GM18499 (cell line): ENCODE measurements around the gene PLCD1.

ENCODE experiments used
- ATAC-seq: cut with Tn5 transposase; IDR thresholded peaks from one replicate; pipeline ENCODE4 v1.9.1; 2021; ENCODE audit warnings: moderate number of reproducible peaks; ENCODE audit not compliant: insufficient read depth, unreplicated experiment

PLCD1 gene

DNA sequence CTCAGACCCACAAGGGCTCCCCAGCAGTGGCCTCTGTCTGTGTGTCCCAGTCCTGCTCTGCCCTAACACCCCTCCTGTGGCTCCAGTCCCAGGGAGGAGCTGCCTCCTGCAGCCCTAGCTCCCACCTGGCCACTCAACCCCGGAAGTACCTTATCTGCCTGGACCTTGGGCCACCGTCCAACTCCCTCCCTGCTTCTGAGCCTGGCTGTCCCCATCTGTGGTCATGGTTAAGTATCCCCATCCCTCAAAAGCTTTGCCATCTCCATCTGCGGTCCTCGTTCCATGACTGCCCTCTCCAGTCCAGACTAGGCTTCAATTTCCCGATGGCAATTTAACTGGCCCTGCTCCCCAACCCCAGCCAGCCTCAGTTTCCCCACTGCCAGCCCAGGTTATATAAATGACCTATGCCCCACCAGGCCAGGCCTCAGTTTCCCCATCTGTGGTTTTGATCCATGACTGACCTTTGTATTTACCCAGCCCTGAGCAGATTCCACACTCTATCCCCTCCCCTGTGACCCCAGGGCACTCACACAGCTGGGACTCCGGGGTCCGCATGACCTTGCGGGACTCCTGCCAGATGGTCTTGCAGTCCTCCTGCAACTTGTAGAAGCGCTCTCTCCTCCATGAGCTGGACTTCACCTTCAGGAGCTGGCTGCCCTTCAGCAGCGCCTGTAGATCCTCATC, 9.6 kb downstream of the PLCD1 start:
- no peak for ATAC-seq

DNA sequence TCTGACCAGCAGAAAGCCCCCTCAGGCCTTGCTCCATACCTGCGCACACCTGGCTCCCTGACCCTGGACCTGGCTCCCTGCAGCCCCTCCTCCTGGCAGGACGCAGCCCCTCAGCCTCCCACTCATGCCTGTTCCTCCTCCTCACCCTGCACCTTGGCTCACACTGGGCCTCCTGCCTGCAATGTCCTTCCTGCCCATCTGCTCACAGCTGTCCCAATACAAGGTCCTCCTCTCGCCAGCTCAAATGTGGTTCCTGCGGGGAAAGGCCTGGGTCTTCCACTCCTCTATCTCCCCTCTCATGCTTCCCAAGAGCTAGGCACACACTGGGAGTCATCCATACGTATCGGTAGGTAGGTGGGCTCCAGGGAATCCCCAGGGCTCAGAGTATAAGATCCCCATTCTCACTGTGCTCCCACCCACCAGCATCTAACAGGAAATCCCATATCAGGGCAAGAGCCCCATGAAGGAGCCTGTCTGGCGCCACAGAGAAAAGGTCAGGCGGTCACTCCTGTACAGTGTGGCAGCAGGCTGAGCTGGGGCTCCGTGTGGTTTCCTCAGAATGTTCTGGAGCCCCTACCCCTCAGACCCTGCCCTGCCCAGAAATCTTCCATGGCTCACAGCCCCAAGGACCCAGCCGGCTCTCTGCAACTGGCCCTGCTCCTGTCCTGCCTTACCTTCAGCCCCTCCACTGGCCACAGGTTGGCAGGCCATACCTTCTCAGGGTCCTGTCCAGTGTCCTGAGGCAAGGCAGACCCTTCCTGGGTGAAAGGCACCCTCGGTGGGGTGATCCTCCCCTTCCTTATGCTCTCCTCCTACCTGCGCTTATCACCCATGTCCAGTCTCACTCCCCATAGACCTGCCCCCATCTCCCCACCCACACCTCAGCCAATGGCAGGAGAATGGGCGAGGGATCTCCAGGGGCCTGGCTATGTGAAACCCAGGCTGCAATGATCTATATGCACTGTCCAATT, 10.9 kb downstream of the PLCD1 start:
- no peak for ATAC-seq

DNA sequence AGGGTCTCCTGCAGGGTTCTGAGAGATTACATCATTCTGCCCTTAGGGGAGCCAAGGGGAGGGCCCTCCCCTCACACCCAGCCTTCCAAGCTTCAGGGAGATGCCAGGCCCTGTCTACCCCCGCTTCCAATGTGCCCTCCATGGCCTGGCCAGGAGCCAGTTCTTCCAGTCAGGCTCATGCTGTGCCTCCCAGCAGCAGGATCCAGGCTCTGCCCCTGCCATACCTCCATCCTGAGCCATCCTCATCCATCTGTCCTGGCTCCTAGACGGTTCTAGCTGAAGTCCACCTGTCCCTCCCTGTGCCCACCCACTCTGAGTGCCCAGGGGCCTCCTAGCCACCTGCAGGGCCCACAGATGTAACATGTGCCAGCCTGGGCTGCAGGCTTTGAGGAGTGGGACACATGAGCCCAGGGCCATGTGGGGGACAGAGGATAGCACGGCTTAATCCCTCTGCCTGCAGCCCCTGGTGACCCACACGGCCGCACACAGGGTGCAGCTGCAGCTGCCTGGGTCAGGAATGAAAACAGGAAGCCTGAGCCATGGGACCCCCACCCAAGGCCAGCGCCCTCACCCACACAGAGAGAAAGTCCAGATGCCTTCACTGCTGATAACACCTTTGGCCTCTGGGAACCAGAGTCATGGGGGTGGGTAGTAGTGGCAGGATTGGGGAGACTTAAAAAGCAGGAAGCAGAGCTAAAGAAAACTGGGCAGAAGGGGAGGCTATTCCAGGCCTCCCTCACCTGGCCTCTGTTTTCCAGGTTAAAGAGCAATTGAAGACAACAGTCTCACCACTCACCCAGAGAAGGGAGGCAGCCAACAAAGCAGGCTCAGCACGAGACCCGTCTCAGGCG, 11.8 kb downstream of the PLCD1 start:
- ATAC-seq, result no peak

DNA sequence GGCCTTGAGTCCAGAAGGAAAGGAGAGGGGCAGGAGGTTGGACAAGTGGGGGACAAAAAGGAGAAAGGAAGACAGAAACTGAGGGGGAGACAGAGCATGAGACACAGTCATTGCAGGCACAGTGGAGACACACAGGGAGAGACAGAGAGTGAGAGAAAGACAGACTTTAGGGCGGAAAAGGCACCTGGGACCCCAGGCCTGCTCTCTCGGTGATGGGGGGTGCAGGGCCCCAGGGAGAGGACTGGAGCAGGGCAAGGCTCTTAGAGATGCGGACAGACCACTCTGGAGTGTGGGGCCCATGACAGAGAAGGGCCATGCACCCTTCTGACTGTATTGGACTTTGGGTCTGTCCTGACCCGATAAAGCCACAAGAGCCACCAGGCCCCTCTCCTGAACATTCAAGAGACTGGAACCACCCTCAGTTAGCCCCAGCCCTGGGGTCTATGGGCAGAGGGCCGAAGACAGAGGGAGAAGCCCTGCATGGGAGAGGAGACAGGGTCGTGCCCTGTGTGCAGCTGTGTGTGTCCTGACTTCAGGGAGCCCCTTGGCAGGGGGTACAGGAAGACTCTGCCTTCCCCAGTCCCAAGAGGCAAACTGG, 12.5 kb downstream of the PLCD1 start:
- no peak for ATAC-seq

DNA sequence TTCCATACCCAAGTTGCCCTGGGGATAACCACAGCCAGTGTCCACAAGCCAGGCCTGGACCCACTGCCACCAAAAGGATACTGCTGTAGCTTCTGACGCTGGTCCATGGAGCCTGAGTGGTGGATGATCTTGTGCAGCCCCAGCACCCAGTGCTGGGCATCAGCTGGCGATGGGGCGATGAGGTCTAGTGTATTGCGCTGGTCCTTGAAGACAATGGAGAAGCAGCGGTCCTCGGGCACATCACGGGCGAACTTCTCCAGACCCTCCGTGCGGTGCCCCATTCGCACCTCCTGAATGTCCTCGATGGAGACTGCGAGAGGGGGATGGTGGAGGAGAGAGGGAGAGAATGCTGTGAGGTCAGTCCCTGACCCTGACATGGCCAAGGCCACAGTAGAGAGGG, 13.0 kb downstream of the PLCD1 start:
- ATAC-seq, result no peak

DNA sequence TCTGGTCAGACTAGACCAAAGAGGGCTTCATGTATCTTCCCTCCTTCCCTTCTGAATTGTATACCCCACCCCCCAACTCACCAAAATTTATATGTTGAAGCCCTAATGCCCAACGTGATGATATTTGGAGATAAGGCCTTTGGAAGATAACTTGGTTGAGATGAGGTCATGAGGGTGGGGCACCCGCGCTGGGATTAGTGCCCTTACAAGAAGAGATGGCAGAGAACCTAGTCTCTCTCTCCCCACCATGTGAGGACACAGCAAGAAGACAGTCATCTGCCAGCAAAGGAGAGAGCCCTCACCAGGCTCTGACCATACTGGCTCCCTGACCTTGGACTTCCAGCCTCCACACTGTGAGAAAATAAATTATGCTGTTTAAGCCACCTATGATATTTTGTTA, 13.5 kb downstream of the PLCD1 start:
- no peak for ATAC-seq

DNA sequence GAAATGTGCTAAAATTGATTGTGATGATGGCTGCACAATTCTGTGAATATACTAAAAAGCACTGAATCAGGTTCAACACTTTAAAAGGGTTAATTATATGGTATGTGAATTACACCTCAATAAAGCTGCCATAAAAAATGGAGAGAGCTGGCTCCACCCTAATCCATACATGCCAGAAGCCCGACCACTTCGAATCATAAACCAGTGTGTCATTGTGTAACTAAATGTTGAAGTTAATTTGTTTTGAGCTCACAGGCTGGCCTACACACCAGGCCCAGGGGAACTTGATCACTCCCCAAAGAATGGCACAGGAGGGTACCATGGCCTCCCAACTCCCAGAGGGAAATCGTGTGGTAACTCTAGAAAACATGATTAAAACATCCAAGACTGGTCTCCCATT, 14.0 kb downstream of the PLCD1 start:
- no peak for ATAC-seq

DNA sequence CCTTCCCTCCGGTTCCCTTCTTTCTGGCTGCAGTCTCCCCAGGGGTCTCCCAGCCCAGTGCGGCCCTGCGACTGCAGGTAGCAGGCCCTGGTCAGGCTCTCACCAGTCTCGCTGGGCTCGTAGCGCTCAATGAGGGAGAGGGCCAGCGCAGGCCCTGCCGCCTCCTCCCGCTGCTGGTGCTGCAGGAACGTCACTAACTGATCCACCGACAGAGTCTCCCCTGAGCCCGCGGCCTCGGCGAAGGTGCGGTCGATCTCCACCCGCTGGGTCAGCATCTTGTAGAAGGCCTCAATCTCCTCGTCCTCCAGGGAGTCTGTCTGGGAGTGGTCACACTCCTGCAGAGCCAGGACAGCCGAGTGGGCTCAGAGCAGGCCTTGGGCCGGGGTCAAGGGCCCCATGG, 18.3 kb downstream of the PLCD1 start:
- ATAC-seq, result no peak

DNA sequence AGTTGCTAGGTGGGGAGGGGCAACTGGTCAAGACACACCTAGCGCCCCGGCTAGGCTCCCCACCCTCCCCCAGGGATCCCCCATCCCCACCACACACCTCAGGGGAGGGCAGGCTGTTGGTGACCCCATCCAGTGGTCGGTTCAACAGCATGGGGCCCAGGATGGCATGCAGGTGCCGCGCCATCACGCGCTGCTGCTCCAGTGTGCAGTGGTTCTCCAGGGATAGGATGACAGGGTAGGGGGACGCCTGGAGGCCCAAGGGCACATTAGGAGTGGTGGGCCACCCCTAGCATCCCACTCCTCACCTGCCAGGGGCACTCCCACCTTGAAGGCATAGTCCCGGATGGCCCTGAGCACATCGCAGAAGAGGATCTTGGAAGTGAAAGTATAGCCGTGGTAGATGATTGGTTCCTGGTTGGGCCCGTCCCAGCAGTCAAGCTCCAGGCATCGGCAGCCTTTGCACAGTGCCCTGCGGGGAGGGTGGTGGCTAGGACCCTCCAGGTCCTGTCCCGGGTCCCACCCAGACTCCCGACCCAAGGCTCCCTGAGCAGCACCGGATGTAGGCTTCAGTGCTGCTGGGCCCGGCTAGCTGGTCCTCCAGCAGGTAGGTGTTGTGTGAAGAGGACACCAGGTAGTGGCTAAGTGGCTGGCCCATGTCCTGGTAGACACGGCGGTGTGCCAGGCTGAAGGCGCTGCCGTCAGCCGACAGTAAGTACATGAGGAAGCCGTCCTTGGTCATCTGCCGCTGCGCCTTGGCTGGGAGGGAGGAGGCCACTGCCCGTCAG, 19.4 kb downstream of the PLCD1 start:
- no peak for ATAC-seq

DNA sequence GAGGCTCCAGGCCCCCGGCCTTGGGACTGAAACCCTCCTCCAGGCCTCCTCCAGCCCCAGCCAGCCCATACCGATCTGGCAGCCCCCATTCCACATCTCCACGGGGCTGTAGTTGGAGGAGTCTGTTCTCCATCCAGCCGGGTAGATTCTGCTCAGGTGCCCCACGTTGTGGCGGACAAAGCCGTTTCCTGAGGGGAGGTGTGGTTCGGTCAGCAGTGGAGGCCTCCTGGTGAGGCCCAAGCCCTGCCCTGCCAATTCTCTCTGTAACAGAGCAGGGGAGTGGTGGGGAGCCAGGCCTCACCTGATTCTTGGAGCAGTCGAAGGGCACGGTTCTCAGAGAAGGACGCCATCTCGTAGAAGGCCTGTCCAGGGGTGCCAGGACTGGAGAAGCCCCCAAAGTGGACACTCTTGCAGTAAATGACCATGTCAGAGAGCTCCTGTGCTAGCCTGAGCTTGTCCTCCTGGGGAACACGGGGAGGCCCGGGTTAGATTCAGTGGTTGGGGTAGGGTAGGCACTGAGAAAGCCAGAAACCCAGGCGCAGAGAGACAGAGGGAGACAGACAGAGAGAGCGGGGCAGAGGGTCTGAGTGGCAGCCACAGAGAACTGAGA, 20.4 kb downstream of the PLCD1 start:
- no peak for ATAC-seq

DNA sequence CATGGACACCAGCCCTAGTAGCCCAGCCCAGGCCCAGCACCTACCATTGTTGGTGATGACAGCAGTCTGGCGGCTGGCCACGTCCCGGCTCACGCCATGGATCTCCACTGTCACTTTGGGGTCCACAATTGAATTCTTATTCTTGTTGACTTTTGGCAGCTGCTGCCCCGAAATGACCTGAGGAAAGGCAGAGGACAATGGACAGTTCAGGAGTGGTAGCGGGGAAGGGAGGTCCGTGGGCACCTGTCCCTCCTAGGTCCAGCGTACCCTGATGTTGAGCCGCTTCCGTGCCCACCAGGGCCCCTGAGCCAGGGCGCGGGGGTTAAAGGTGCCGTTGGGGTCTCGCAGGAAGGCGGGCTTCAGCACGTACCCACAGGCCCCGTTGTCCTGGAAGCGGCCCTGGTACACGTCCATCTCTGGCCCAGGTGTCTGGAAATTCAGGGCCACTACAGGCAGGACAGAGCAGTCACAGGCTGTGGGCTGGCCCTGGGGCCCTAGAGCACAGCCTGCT, 21.2 kb downstream of the PLCD1 start:
- no peak for ATAC-seq

DNA sequence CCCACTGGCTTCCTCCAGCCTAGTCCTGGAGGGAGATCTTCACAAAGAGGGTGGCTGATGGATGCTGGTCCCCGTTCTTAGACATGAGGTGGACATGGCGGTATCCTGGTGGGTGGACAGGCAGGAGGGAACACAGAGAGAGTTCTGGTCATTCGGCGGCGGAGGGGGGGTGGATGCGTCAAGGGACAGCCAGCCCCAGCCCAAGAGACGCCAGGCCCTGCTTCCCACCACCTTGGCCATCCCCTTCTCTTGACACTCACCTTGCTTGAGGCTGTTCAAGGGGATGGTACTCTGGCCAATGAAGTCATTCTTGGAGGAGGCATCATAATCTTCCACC, 21.7 kb downstream of the PLCD1 start:
- ATAC-seq, result no peak

DNA sequence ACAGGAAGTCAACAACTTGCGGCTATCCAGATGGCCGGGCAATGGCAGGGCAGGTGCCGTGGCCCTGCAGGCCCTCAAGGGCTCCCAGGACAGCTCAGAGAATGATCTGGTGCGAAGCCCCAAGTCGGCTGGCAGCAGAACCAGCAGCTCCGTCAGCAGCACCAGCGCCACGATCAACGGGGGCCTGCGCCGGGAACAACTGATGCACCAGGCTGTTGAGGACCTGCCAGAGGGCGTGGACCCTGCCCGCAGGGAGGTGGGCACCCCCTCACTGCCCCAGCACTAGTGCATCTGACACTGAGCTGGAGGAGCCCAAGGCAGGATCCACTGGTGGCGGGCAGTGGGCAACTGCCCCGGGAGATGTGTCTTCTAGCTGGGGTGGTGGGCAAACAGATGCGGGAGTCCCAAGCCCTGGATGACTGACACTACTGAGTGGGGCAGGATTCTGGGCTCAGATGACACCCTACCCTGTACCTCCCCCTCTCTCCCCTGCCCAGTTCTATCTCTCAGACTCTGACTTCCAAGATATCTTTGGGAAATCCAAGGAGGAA, 22.9 kb downstream of the PLCD1 start:
- no peak for ATAC-seq

DNA sequence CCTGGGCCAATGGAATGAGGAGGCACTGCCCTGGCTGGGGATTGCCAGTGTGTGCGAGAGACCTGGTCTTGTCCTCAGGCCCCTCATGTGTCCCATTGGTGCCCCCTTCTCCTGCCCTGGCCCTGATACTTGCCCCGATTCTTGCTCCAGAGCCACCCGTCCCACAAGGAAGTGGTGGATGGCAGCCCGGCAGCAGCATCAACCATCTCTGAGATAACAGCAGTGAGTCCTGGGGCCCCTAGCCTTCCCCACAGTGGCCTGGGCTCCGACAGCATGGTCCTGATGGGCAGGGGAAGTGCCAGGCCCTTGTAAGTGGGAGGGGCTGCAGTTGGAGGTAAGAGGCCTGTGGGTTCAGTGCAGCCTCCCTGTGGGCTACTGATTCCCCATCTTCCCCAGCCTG, 23.4 kb downstream of the PLCD1 start:
- no peak for ATAC-seq

DNA sequence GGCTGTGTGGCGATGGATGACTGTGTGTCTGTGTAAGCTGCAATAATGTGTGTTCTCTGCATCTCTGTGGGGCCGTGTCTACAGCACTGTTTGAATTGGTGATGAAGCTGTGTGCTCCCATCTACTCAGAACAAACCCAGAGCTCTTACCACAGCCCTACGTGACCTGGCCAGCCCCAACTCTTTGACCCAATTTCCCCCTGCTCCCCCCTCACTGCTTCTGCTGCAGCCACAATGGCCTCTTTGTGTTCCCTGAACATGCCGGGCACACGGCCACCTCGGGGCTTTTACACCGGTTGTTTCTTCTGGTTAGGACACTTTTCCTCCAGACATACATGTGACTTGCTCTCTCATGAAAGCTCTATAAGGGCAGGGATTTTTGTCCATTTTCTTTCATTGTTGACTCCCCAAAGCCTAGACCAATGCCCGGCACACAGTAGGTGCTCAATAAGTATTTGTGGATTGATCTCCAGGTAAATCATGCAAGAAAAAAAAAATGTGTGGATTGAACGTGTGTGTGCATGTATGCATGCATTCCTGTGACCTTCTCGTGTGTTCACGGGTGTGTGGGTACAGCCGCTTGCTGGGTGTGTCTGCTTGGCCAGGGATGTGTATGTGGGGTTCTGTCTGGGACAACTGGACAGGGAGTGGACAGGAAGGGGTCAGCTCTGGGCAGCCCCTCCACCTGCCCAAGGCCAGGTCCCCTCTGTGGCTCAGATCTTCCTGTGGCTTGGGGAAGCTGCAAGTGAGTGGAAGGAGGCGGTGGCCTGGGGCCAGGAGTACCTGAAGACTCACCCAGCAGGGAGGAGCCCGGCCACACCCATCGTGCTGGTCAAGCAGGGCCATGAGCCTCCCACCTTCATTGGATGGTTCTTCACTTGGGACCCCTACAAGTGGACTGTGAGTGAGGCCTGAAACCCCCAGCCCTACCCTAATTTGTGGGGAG, 24.1 kb downstream of the PLCD1 start:
- ATAC-seq, result no peak

DNA sequence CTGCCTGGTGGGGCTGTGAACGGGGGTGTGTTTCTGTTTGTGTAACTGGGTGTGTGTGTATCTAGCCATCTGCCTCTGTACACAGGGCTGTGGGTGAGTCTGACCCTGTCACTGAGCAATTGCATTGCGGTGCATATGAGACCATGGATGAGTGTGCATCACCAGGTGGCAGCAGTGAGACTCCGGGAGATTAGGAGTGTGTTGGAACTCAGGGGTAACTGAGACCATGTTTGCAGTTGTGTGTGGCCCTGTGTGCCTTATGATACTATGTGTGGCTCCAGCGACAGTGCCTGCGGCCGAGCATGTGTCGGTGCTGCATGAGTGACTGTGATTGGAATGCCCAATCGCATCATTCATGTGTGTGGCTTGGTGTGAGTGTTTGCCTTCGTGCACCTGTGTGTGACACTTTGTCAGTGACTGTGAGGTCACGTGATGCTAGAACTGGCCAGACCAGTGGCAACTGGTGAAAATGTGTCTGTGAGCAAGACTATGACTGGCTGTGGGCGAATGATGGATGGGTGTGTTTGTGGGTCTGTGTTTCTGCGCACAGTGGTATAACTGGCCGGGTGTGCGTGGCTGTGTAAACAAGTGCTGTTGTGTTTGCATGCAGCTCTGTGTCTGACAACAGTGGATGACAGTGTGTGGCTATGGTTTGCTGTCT, 24.9 kb downstream of the PLCD1 start:
- no peak for ATAC-seq

DNA sequence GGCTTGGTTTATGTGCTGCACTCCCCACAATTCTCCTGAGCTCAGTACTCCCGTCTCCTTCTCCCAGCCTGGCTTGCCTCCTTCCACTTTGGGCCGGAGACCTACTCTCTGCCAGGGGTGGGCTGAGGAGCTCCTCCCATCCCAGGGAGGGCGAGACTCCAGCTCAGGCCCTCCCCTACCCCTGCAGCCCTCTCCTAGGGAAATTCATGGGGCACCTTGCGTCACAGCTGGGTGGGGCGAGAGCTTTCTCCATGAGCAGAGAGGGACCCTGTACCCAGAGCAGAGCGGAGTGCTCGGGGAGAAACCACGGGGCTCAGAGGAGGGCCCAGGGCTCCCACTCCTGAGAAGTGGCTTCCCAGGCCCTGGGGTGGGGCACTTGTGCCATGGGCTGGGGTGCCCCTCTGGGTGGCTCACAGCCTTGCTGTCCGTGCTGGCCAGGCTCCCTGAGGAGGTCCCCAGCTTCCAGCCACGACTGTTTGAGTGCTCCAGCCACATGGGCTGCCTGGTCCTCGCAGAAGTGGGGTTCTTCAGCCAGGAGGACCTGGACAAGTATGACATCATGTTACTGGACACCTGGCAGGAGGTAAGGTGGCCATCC, 25.5 kb downstream of the PLCD1 start:
- ATAC-seq, result no peak
